GM13976 (cell line): ENCODE results near the gene IL17C.
A peak's percentile ranks its signal among the peaks of the same experiment; 100 is the strongest.

Experiments
- DNase-seq: peaks from one replicate; pipeline ENCODE4 v3.0.0; 2012; ENCODE audit warnings: low spot score
- in situ Hi-C: fragments of 300-500 bp; cut with MboI; formaldehyde crosslinking; loops from one replicate; pipeline ENCODE4 v1.12.0; 2022; ENCODE audit warnings: low sequenced_read_pairs, mixed read lengths, inconsistent platforms; ENCODE audit not compliant: unreplicated experiment
- TF ChIP-seq, protein P1 (sequence below): IDR thresholded peaks from 2 replicates; pipeline ENCODE4 v1.5.1; 2012; ENCODE audit warnings: borderline replicate concordance, mild to moderate bottlenecking; ENCODE audit not compliant: insufficient read depth; ENCODE audit errors: extremely low read depth, missing control alignments, control extremely low read depth

Gene IL17C

DNA sequence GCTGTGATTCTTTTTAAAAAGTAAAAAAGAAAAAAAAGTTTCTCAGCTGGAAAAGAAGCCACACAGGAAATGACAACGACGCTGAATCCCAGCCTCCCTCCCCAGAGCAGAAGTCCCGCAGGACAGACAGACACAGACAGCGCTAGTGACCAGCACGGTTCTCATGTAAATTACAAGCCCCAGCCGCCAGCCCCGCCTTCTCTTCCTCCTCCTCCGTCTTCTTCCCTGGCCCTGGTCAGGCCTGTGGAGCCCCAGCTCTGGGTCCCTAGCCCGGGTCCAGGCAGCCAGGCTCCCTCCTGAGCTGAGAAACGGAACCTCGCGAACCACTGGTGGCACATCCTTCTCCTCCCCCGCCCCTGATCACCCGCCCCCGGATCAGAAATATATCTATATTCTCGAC, 7.0 kb upstream of the IL17C start:
- in situ Hi-C loops: no loop called here

DNA sequence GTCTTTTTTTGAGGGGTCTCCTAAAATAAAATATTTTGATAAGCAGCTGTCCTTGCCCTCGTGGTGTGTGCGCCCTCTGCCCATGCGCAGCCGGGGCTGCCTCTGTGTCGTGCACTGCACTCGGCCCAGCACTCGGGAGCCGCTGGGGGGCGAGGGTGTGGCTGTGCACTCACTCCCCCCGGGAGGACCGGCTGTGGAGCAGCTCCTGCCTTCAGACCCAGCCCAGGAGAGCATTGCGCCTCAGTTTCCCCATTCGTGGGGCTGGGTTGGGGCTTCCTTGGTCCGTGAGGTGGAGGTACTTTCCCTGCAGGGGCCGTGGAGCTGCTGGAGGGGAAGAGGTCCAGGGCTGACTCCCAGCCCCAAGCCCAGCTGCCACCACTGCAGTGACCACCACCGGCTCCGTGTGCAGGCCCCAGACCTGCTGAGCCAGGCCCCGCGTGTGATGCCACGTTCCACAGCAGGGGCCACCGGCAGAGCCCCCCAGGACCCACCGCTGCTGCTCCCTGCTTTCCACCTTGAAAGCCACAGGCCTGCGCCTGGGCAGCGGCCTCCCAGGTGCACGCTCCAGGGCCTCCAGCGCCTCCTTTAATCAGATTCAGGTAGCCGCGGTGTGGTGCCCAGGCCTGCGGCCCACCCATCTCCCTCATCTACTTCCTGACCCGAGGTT, 6.3 kb upstream of the IL17C start:
- in situ Hi-C loops: no loop called here
- DNase-seq: no peak
- TF ChIP-seq, protein P1, sequence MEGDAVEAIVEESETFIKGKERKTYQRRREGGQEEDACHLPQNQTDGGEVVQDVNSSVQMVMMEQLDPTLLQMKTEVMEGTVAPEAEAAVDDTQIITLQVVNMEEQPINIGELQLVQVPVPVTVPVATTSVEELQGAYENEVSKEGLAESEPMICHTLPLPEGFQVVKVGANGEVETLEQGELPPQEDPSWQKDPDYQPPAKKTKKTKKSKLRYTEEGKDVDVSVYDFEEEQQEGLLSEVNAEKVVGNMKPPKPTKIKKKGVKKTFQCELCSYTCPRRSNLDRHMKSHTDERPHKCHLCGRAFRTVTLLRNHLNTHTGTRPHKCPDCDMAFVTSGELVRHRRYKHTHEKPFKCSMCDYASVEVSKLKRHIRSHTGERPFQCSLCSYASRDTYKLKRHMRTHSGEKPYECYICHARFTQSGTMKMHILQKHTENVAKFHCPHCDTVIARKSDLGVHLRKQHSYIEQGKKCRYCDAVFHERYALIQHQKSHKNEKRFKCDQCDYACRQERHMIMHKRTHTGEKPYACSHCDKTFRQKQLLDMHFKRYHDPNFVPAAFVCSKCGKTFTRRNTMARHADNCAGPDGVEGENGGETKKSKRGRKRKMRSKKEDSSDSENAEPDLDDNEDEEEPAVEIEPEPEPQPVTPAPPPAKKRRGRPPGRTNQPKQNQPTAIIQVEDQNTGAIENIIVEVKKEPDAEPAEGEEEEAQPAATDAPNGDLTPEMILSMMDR: no peak

More for the DNA sequence above, 7.0 kb upstream of the IL17C start:
- TF ChIP-seq, protein P1: no peak
- no peak for DNase-seq

DNA sequence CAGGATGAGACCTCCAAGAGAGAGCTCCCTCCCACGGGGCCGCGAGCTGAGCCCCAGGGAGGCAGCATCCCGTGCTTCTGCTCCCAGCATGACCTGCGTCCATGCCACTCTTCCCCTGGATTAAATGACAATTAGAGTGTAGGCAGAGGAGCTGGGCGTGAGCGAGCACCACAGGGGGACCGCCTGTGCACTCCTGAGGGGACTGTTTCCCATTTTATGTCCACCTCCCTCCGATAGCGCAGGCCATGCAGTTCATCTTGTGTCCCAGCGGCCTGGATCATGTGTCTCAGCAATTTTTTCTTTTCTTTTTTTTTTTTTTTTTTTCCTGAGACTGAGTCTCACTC, 5.8 kb upstream of the IL17C start:
- TF ChIP-seq, protein P1: no peak
- in situ Hi-C loops: no loop called here
- no peak for DNase-seq

DNA sequence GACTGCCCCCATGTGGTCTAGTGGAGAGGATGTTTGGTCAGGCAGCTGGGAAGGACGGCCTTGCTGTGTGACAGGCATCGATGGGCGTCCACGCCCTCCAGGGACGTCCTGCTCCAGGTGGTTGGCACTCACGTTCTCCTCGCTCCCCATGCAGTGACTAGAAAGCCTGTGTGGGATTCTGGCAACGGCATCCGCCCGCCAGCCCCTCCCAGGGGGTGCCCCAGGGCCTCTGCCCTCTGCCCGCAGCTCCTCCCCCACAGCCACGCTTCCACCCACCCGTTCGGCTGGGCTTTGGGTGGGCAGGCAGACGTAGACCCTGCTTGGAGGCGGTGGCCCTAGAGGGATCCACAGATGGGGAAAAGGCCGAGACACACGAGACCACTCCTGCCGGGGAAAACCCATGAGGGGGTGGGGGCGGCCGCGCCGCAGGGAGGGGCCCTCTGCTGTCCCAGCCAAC, 4.7 kb upstream of the IL17C start:
- in situ Hi-C loops: no loop called here
- TF ChIP-seq, protein P1: peak; percentile 60
- peak; percentile 89 for DNase-seq

DNA sequence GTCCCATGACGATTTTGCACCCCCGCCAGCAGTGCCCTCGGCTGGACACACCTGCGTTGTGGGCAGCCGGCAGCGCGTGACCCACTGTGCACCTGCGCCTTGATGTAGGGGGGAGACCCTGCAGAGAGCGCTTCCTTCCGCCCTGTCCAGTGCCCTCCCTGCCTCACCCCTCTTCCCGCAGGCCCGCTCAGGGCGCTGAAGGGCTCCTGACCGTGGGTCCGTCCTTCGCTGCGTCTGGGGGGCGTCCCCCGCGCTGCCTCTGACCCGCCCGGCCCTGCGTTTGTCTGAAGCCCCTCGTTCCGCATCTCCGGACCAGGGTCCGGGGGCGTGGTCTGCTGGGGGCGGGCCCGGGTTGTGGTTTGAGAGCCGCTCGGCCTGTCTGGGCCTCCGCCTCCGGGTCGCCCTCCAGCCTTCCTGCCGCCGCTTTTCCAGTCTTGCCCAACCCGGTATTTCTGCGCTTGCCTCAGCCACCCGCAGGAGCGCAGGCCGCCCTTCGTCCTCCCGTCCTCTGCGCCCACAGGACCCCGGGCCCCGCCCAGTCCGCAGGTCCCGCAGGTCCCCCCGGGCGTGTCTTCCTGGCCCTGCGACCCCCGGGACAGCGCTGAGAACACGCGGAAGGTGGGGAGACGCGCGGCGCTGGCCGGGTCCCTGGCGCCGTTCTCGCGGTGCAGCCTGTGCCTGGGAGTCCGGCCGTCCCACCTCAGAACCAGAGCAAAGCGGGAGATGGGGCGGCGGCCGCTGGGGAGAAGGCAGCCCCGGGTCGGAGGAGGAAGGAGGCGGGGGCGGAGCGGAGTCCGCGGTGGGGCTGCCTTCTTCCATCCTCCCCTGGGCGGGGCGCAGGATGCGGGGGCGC, 4.0 kb upstream of the IL17C start:
- in situ Hi-C loops: no loop called here

DNA sequence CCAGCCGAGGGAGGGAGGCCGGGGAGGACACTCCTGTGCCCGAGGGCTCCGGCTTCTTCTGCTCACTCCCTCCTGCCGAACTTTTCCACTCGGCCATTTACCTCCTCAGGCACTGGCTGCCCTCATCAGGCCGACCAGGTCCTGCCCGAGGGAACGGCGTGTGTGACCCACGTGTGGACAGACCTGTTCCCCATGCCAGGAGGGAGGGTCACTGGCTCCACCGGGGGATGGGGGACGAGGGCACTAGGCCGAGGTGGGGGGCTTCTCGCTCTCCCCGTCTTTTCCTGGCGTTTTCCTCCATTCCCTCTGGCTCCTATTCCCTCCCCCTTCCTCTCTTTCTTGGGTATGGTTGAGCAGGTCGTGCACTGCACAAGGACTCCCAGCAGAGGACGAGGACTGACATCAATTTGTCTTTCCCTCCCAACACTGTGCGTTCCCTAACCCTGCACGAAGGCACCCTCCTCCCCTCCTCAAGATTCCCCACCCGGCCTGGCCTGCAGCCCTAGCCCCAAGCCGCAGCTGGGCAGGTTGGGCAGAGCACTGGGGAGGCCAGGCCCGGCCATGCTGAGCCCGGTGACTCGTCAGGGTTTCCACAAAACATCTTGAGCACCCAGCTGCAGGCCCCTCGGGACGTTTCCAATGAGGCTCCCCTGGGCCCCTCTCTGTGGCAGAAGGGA, 3.2 kb upstream of the IL17C start:
- in situ Hi-C loops: no loop called here
- TF ChIP-seq, protein P1: no peak
- peak; percentile 64 for DNase-seq

More for the DNA sequence above, 4.0 kb upstream of the IL17C start:
- TF ChIP-seq, protein P1: no peak
- peak; percentile 88 for DNase-seq
